GM19463 (cell line): ENCODE measurements around the gene CCDC146.

Source experiments
- ATAC-seq: cut with Tn5 transposase; IDR thresholded peaks from one replicate; pipeline ENCODE4 v1.9.1; 2021; ENCODE audit warnings: mild to moderate bottlenecking, moderate library complexity; ENCODE audit not compliant: unreplicated experiment

Gene CCDC146

DNA sequence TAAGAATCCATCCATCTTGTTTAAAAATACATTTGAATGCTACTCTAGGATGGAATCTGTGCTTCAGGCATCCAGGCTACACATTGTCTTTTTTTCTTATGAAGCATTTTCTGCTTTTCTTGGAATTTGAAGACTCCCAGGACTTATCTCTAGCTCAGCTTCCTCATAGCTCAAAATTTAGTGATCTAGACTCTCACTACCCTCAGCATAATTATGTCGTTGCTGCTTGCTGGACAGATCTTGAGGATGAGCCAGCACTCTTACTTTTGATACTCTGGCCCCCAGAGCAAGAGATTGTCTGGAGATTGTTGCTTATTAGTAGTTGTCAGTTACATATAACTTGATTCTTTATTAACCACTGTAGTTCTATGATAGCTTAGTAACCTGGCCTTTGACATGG, 160.5 kb downstream of the CCDC146 start:
- ATAC-seq = no peak

DNA sequence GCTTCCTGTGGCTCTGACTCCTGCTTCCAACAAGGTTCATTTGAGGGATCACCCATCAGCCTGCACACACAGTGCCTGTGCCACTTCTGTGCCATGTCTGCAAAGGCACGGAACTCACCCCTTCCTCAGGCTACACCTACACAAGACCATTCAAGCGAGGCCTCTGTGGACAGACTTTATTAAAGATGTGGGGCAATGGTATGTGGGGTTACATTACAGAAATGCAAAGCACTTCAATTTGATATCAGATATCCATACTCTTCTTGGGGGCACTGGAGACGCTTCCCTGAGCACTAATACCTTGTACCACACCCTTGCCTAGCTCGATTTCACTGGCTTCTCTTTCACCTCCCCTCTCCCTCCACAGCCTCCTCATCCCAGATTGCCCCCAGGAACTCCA, 161.6 kb downstream of the CCDC146 start:
- no peak for ATAC-seq

DNA sequence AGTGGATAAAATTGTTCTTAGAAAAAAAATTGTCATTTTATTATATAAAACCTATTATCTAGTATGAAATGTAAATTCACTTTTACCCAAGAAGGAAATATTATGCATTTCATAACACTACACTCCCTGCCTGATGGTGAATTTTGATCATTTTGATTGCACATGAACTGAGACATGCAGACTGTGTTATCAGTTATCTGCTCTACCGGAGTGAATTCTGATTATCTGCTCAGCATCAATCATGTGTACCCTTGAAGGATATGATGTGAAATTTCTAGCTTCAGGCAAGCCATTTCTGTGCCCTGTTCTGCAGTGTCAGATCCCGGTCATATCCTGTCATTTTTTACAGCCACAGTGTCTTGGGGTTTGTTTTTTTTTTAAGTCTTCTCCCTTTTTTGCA, 162.2 kb downstream of the CCDC146 start:
- ATAC-seq = no peak

DNA sequence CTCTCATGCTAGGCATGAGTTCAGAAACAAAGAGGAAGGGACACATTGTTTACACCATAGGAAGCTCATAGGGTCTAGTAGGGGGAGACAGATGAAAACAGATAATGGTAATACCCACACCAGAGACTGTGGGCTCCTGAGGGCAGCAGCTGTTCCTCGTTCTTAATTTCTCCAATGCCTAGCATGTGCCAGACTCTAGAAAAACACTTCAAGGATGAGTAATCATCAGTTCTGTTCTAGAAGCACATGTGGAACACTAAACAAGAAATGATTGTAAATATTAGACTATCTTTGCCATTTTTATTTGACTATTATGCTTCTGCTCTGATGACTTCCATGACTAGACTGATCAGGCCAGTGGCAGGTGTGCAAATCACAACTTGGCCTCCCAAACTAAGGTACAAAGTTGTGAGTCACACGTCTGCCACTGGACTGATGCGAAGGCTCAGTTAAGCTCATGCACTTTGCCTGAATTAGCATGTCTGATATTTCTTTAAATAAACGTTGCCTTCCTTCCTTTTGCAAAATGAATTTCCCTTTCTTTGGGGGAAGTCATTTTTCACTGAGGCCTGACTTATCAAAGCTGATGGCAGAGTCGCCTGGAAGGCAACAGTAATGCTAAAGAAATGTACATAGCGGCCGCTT, 166.4 kb downstream of the CCDC146 start:
- no peak for ATAC-seq

DNA sequence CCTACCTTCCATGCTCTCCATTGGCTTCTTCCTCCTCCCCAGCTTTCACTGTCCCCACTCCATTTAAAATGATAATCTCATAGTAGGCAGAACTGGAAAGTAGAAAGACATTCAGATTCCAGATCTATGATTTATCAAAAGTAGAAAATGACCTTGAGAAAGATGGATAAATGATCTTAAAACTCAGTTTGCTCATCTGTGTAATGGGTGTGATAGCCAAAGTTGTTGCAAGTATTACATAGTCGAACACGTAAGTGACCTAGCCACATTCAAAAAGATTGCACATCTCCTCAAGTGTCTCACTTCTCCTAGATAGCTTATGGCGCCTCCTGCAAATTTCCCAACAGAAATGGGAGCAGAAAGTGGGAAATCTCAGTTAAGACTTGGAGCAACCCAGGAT, 167.0 kb downstream of the CCDC146 start:
- ATAC-seq = no peak

DNA sequence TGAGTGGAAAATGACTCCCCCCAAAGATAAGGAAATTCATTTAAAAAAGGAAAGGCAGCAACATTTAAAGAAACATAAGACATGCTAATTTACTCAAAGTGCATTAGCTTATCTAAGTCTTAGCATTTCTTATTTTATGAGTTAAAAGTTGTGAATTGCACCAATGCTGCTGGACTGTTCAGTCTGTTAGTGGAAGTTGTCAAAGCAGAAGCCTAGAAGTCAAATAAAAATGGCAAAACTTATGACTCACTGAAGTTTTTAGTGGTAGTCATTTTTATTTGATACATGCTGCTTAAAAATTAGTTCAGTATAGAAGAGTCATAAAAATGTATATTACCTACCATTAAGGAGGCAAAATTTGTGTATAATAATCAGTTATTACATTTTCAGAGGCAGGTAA, 168.0 kb downstream of the CCDC146 start:
- no peak for ATAC-seq

DNA sequence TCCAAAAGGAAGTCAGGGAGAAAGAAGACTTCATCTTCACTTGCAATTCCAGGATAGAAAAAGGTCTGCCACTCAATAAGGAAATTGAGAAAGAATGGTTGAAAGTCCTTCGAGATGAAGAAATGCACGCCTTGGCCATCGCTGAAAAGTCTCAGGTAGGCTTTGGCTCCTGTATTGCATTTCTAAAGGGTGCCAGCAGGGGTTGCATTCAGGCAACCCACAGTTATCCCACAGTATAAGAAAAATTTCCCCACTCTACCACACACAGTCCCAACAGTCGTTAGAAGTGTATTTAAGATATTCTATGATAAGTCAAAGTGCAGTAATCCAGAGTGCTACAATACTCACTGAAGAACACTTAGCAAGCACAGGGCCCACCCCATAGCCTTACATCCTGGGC, 170.6 kb downstream of the CCDC146 start:
- ATAC-seq = no peak

DNA sequence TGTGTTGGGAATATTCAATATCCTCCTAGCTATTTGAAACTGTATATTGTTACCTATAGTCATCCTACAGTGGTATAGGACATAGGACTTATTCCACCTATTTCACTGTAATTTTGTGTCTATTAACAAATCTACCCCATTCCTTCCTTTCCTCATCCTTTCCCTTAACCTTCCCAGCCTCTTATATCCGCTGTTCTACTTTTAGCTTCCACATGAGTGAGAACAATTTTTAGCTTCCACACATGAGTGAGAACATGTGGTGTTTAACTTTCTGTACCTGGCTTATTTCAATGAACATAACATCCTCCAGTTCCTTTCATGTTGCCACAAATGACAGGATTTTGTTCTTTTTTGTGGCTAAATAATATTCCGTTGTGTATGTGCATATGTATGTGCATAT, 173.1 kb downstream of the CCDC146 start:
- ATAC-seq = no peak

DNA sequence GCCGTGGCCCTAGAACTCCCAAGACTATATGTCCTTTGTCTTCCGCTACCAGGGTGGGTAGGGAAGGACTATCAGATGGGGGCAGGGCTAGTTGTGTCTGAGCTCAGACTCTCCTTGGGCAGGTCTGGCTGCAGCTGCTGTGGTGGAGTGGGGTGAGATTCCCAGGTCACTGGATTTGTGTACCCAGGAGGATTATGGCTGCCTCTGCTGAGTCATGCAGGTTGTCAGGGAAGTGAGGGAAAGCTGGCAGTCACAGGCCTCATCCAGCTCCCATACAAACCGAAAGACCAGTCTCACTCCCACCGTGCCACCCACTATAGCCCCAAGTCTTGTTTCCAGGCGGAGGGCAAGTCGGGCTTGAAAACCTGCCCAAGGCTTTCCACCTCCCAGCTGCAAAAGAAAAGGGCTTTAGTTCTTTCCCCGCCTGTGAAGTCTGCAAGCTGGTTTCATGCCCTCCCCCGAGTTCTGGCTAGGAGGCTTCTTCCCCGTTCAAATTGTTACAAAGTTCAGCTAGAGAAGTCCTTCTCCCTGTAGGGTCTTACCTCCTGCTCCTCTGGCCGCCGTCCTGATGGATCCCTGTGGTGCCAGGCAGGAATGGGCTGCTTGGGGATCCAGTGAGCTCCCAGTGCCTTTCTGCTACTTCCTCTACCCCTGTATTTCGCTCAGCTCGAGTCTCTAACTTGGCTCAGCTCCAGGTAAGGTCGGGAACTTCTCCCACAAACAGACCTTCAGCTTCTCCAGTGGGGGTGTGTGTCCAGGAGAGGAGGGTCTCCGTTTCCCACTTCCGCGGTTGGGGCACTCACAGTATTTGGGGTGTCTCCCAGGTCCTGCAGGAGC, 184.0 kb downstream of the CCDC146 start:
- no peak for ATAC-seq

DNA sequence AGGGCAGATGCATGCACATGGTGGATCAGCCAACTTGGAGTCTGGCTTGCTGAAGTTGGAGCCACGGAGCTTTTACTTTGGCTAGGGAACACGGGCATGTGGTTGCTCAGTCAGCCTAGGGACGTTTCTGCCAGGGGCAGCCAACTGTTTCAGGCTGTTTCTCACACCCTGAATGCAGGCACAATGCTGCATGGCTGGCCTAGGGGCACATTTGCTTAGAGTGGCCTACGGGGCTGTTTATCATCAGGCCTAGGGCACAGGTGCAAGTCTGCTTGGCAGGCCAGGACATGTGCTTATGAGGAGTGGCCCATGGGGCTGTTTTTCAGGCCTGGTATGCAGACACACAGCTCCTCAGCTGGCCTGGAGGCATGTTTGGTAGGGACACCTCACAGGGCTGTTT, 186.4 kb downstream of the CCDC146 start:
- no peak for ATAC-seq

DNA sequence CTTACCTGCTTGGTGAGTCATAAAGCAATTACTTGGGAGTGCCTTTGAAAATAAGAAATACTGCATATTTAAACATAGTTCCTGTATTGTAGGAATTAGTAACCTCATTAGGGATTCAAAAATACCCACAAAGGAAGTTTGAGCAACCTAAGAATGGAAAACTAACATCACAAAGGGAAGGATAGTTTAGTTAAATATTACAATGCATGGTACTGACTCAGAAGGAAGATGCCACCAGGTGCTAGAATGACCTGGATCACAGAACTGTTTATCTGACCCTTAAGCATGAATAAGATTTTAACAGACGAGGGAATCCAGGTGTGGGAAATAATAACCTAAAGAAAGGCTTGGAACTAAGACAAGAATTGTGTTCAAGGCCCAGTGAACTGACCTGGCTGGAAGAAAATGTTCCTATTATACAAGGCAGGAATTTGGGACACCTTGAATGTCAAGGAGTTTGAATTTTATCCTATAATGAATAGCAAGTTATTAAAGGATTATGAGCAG, 187.4 kb downstream of the CCDC146 start:
- no peak for ATAC-seq

DNA sequence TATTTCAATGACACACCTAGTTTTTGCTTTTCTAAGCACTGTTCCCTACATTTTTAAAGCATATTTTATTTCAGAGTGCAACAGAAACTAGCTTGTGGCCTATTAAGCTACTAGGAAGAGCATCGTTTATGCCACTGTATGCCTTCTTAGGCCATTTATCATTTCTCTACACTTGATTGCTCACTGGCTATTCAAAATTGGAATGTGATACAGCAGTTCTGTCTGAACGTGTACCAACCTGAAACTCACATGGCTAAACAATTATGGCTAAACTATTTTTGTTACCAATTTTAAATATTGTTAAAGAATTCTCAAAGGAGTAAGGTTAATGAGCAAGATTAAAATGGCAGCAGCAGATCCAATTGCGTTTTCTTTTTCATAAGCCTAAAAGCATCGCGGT, 188.6 kb downstream of the CCDC146 start:
- ATAC-seq = no peak

DNA sequence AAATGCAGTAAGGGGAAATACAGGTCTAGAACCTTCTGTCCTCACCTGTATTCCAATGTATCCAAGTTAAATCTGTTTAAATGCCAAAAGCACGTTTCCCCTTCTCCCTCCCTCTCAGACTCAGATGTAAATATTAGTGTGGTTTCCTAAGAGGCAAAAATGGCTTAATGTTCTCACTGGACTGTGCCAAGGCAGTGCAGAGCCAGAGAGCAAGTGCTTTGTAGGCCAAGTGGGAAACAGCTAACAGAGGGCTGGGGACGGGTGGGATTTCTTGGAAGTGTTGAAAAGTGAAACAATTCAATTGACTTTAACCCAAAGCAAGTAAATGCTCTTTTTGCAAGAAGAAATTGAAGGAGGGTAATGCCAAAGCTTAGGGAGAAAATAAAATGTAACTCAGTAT, 190.7 kb downstream of the CCDC146 start:
- no peak for ATAC-seq

DNA sequence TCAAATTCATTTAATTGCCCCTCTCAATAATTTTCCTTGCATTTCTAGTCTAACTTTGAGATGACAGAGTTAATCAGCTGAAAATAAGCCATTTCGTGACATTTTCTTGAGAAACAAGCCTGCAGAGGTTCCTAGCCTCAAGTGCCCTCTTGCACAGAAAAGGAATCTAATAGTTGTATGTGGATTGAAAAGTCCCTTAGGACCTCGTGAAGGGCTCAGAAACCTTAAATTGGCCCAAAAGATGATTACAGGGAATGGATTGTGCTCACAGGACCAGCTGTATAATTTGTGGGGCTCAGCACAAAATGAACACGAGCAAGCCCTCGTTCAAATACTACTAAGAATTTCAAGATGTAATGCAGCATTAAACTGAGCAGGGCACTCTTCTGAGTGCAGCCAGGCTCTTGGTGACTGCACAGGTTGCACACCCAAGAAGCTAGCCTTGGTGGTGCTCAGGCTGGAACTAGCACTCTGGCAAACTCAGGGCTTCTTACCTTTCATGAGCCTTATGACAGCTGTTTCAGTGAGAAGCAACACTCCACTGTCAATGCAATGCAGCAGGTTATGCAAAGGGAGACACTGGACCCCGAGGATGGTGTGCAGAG, 191.6 kb downstream of the CCDC146 start:
- ATAC-seq = no peak

DNA sequence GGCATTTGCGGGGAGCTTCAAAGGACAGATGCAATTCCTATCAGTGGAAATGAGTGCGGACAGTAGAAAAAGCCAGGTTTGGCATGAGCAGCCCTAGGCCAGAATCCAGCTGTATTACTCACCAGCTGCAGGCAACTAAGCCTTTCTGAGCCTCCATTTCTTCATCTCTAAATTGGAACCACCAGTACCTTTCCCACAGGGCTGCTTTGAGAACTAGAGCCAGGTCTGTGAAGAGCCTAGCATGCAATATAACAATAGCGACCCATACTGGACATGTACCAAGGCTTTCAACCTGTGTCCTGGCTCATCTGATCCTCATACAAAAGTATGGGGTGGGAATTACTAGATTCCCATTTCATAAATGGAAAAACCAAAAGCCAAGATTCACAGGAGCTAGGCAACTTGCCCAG, 192.8 kb downstream of the CCDC146 start:
- no peak for ATAC-seq

DNA sequence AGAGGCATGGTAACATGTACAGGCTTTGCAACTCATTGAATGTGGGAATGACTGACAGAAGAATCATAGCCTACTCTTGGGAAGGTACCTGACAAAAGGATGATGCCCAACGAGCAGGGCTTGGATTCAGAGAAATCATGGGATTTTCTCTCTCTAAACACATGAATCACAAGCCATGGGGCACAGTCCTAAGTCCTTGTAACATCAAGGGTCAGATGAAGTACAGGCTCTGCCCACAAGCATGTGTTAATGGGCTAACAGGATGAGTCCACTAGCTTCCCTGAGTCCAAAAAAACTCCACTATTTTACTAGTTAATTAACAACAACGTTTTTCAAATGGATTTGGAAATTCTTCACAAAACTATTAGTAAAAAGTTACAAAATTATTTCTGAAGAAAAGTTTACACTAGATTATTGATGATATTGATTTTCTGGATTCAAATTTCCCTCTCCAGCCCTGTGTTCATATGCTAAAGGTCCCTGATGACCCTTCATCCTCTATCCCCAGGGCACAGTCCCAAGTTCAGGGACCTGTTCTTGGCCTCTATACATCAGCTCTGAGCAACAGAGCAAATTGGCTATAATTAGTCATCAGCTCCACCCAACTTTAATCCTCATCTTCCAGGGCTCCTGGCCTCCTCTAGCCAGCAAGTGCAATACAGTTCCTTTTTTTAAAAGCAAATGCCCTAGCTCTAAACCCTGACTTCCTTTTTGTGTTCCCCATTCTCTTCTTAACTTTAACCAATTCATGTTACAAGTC, 194.0 kb downstream of the CCDC146 start:
- no peak for ATAC-seq

DNA sequence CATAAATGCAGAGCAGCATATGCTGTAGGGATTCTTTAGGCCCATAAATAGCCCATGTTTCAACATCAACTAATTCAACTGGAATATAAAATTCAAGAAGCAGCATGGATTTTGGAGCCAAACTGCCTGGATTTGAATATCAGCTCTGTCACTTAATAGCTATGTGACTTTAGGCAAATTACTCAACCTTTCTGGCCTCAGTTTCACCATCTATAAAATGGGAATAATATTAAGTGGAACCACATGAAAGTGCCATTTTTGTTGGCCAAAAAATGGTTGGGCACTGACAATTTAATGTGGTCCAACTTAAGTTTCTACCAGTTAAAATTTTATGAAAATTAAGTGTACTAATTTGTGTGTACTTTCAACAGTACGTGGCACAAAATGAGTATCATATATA, 195.6 kb downstream of the CCDC146 start:
- ATAC-seq = no peak

DNA sequence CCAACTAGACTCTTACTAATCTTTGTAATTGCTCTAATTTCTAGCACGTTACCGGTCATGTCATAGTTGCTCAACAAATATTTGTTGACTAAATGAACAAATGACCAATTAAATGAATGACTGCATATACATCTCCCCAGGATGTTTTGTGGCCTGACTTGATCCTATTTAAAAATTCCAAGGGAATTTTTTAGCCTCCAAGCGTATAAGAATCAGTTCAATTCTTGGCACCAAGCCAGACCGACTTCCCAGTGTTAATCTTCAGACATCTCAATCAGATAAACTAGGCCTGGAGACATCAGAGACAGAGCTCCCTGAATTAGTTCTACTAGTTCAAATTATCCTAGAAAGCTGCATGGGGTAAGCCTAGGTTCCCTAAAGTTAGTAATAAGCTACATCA, 197.7 kb downstream of the CCDC146 start:
- no peak for ATAC-seq

DNA sequence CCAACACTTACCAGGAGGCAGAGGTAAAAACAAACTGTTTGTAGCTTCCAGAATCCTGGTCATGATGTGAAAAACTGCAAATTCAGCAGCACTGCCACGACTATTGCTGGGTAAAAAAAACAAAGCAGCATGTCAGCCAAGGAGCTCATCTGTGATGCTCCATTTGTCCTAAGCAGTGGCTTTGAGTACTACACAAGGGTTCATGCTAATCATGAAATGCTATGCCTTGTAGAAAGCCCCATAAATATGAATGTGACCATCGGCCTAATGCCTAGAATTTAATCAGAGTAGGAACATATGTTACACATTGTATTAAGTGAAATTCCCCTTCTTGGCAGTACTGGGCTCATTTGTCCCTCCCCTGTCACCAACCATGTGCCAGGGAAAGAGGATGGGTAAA, 198.3 kb downstream of the CCDC146 start:
- ATAC-seq = no peak

DNA sequence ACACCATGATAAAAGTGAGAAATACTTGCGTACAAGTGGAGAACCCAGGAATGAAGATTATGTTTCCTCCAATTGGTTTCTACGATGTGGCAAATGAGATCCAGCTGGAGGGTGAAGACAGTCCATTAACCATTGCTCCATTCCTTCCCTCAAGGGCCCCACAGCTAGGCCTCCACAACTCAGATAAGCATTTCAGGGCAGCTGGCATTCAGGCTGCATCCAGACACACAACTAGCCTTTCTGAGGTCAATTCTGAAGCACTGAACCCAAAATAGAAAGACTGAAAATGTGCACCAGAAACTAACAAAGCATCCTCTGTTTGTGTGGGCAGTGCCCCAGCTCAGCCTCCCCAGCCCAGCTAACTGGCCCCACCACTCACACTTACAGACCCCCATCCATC, 198.9 kb downstream of the CCDC146 start:
- ATAC-seq = no peak

DNA sequence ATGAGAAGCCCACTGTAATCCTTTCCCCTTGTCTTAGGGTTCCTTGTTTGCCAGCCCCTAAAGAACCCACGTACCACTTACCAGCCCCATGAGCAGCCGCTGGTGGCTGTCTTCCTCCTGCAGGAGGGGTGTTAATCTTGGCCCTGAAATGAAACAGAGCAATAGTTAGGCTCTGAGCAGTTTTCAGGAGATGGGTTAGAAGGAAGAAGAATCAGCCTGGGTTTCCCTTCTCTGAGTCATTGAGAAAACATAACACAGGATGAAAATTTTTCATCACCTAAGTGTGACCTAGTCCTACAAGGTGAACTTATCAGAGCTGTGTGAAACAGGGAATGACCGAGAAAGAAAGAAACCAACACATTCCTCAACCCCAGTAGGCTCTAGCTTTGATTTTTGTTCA, 203.7 kb downstream of the CCDC146 start:
- no peak for ATAC-seq
